Duodenal mucosa (tissue), 2 donors: Measurements from ENCODE around the gene GMDS.

Source experiments
- H3K27ac ChIP-seq: one replicate; pipeline ENCODE4 v1.7.0; 2013; ENCODE audit warnings: low read depth, low read length
- H3K27me3 ChIP-seq, 2 donors: one replicate each; pipeline ENCODE4 v1.7.0; 2013; ENCODE audit warnings: low read length in 2 of 2, control low read depth in 1 of 2; ENCODE audit not compliant: insufficient read depth in 2 of 2, control insufficient read depth in 1 of 2
- H3K36me3 ChIP-seq, 2 donors: one replicate each; pipeline ENCODE4 v1.7.0; 2013; ENCODE audit warnings: low read length in 2 of 2, control low read depth in 1 of 2; ENCODE audit not compliant: insufficient read depth in 2 of 2, control insufficient read depth in 1 of 2
- H3K4me1 ChIP-seq, 2 donors: one replicate each; pipeline ENCODE4 v1.7.0; 2013; ENCODE audit warnings: low read length in 2 of 2, control low read depth in 1 of 2; ENCODE audit not compliant: insufficient read depth in 2 of 2, control insufficient read depth in 1 of 2
- H3K4me3 ChIP-seq, 2 donors: one replicate each; pipeline ENCODE4 v1.7.0; 2013; ENCODE audit warnings: low read length in 2 of 2, low read depth in 1 of 2
- H3K9ac ChIP-seq, 2 donors: one replicate each; pipeline ENCODE4 v1.7.0; 2013; ENCODE audit warnings: low read length in 2 of 2, low read depth in 1 of 2
- H3K9me3 ChIP-seq, 2 donors: one replicate each; pipeline ENCODE4 v1.7.0; 2013; ENCODE audit warnings: low read length in 2 of 2, control low read depth in 1 of 2; ENCODE audit not compliant: control insufficient read depth in 1 of 2

The GMDS gene

DNA sequence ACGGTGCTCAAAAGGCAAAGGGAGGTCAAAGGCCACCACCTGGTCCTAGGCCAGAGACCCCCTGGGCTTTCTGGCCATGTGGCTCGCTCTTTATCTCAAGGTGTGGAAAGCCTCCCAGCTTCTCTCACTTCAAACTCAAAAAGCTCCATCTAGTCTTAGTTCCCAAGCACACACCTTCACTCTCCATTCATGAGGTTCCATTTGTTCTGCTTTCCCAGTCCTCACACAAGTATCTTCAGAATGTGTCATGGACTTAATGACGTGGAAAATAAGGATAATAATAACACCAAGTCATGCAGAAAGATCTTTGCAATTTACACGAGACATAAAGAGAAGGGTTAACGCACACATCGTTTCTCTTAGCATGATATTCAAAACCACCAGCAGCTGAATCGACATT is 219.3 kb downstream of the GMDS start:
- H3K9me3 ChIP-seq = no peaks in the 10 kb centered on the region
- no peaks in the 10 kb centered on the region for H3K36me3 ChIP-seq
- no peak overlapping the region for H3K27ac ChIP-seq
- peaks cover 0 to 15% of the 10 kb centered on the region in 2 donors for H3K4me1 ChIP-seq
- H3K9ac ChIP-seq = no peak overlapping the region
- H3K4me3 ChIP-seq = no peak overlapping the region
- no peaks in the 10 kb centered on the region for H3K27me3 ChIP-seq

DNA sequence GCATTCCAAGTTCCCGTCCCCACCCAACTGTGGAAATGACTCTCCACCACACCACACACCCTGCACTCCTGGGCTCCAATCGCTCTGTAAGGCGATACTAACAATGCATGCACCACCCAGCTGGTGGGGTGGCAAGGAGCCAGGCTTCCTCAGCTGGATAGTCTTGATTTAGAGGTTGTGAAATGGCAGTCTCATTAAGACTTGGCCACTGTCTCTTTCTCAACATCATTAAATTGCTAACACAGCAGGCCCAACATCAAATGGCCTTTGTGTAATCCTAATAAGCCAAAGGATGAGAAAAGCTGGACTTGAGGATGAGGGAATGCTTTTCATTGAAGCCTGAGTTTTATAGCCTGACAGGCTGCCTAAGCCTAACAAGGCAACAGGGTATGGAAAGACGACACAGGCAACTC is 223.7 kb downstream of the GMDS start:
- Histone ChIP-seq H3K27me3 (no peaks in the 10 kb centered on the region), H3K9ac (no peak overlapping the region), H3K4me1 (peaks cover 0 to 12% of the 10 kb centered on the region in 2 donors), H3K9me3 (no peaks in the 10 kb centered on the region), H3K27ac (no peak overlapping the region), H3K36me3 (no peaks in the 10 kb centered on the region), H3K4me3 (no peak overlapping the region)

DNA sequence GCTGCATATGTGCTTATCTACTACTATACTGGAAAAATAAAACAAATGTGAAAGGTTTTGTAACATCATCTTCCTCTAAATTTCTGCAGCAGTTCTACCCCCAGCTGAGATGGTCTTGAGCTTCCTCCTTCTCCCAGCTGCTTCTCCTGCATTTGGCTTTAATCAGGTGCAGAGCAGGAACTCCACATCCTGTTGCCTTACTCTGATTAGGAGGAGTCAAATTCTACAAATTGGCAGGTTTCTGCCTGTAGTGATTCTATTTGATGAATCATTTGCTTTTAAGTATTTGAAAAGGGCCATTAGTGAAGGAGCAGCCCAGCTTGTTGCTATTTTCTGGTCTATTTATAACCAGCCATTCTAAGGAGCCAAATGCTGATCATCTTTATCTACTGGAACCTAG is 224.5 kb downstream of the GMDS start:
- Histone ChIP-seq H3K9ac (no peak overlapping the region), H3K9me3 (no peaks in the 10 kb centered on the region), H3K27me3 (no peaks in the 10 kb centered on the region), H3K36me3 (no peaks in the 10 kb centered on the region), H3K4me1 (peaks cover 0 to 12% of the 10 kb centered on the region in 2 donors), H3K4me3 (no peak overlapping the region), H3K27ac (no peak overlapping the region)

DNA sequence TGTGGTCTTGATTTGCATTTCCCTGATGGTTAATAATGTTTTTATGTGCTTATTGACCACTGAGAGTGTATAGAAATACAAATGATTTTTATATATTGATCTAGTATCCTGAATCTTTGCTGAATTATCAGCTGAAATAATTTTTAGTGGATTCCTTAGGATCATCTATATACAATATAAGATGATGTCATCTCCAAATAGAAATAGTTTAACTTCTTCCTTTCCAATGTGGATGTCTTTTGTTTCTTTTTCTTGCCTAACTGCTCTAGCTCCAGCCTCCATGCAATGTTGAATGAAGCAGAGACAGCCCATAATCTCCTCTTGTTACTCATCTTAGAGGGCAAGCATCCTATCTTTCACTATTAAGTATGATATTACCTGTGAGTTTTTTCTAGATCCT is 226.4 kb downstream of the GMDS start:
- no peak overlapping the region for H3K4me3 ChIP-seq
- H3K27ac ChIP-seq = no peak overlapping the region
- no peaks in the 10 kb centered on the region for H3K27me3 ChIP-seq
- no peak overlapping the region for H3K9ac ChIP-seq
- H3K4me1 ChIP-seq = peaks cover 0 to 7% of the 10 kb centered on the region in 2 donors
- no peaks in the 10 kb centered on the region for H3K36me3 ChIP-seq
- H3K9me3 ChIP-seq = peaks cover 3 to 8% of the 10 kb centered on the region in 2 donors

DNA sequence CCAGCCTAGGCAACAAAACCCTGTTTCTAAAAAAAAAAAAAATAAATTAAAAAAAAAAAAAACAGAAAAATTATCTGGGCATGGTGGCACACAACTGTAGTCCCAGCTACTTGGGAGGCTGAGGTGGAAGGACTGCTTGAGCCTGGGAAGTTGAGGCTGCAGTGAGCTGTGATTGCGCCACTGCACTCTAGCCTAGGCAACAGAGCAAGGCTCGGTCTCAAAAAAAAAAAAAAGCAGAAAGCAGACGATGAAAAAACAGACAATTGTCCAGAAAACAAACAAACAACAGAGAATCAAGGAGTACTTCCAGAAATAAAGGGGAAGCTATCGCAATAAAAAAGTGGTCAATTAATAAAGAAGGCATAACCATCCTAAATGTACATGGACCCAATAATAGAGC is 229.4 kb downstream of the GMDS start:
- Histone ChIP-seq H3K27ac (no peak overlapping the region), H3K4me1 (no peaks in the 10 kb centered on the region), H3K27me3 (no peaks in the 10 kb centered on the region), H3K9ac (no peak overlapping the region), H3K36me3 (no peaks in the 10 kb centered on the region), H3K4me3 (no peak overlapping the region), H3K9me3 (peaks cover 3 to 8% of the 10 kb centered on the region in 2 donors)

DNA sequence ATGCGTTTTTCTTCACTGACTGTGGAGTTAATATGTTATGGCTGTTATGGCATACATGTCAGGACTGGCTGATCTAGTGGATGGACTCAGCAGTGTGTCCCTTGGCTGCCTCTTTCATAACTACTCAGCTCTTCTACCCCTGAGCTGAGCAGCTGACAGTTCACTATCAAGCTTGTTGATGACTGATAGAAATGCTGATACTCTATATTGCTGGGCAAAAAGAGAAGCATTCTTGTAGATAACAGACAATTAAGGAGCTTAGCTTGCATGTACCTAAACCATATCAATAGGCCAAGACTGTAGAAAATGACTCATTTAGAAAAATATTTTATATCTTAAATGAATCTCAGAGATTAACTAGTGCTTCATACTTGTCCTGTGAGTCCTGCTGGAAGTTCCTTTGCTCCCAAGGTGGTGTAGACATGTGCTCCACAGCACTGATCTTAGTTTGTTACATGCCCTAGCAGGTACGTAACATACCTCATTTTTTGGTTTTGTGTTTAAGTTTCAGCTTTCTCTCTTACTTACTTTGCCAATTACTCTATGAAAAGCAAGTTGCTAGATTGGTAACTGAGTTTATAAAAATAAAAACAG is 236.9 kb downstream of the GMDS start:
- Histone ChIP-seq H3K4me3 (no peak overlapping the region), H3K27ac (no peak overlapping the region), H3K27me3 (no peaks in the 10 kb centered on the region), H3K4me1 (no peaks in the 10 kb centered on the region), H3K9me3 (no peaks in the 10 kb centered on the region), H3K36me3 (no peaks in the 10 kb centered on the region), H3K9ac (no peak overlapping the region)

DNA sequence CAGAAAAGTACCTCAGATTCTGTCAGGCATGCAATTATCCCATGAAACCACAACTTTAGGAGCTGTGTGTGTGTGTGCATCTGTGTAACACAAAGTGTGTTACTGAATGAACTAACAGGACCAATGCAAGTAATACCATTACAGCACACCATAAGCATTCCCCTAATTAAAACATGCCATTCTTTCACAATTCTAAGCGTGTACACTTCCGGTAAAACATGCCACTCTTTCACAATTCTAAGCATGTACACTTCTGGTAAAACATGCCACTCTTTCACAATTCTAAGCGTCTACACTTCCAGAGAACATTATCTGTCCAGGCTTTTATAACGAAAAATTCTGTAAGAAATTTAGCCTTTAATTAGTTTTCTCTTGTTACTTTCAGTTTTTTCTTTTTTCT is 238.2 kb downstream of the GMDS start:
- no peaks in the 10 kb centered on the region for H3K27me3 ChIP-seq
- H3K9me3 ChIP-seq = no peaks in the 10 kb centered on the region
- H3K4me3 ChIP-seq = no peak overlapping the region
- H3K4me1 ChIP-seq = no peaks in the 10 kb centered on the region
- no peaks in the 10 kb centered on the region for H3K36me3 ChIP-seq
- no peak overlapping the region for H3K27ac ChIP-seq
- no peak overlapping the region for H3K9ac ChIP-seq

DNA sequence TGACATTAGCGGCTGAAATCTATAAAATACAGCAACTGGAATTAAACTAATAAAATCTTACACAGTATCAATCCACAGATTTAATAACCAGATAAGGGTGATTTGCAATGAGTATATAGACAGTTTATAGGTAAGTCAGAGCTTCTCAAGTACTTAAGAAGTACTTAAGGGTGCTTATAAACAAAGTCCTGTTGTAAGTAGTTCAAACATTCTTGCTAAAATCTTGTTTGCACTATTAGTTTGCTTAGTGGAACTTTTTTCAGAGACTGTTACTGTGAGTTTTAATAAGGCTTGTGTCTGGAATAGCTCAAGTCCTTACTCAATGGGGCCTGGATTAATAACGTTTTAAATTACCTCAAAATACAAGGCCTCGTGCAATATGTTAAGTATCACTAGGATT is 240.5 kb downstream of the GMDS start:
- H3K27me3 ChIP-seq = no peaks in the 10 kb centered on the region
- no peak overlapping the region for H3K27ac ChIP-seq
- no peaks in the 10 kb centered on the region for H3K4me1 ChIP-seq
- no peak overlapping the region for H3K4me3 ChIP-seq
- no peak overlapping the region for H3K9ac ChIP-seq
- H3K9me3 ChIP-seq = no peaks in the 10 kb centered on the region
- H3K36me3 ChIP-seq = no peaks in the 10 kb centered on the region

DNA sequence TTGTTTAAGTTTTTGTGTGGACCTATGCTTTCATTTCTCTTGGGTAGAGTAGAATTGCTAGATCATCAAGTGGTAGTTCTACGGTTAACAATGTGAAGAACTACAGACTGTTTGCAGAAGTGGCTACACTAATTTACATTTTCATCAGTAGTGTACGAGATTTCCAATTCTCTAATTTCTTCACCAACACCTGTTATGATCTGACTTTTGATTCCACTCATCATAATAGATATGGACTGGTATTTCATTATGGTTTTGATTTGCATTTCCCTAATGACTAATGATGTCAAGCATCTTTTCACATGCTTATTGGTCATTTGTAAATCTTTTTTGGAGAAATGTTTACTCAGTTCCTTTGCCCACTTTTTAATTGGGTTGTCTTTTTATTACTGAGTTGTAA is 244.4 kb downstream of the GMDS start:
- Histone ChIP-seq H3K9ac (no peak overlapping the region), H3K36me3 (no peaks in the 10 kb centered on the region), H3K27ac (no peak overlapping the region), H3K4me3 (no peak overlapping the region), H3K4me1 (no peaks in the 10 kb centered on the region), H3K9me3 (no peaks in the 10 kb centered on the region), H3K27me3 (no peaks in the 10 kb centered on the region)

DNA sequence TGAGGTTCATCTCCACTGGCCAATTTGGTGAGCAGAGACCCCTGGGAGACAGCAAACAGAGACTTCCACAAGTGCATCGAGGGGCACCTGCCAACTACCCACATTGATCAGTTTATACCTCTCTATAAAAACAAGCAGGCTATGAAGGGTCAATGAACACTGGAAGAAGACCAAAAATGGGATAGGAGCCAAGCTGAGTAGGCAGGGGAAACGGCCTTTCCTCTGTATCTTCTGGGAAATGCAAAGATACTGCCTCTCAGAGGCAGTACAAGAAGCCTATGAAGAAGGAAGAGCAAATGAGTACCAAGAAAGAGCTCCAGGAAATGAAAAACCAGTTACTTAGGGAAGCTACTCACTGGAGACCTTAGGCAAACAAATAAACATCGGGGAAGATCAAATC is 247.7 kb downstream of the GMDS start:
- no peak overlapping the region for H3K4me3 ChIP-seq

DNA sequence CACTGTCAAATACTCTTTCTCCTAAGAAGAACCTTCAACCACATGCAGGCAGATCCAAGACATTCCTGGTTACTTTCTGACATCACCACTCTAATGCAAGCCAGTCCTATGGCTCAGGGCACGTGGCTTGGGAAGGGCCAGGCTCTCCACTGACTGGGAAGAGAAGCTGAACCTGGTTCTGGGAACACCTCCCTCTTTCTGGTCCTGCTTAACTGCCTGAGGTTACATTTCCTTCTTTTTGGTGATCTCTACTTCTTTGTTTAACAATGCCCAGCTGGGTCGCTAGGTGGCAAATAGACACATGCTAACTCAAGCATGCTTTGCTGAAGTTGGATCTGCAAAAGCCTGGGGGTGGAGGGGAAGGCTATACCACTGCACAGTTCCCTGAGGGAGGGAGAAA is 249.8 kb downstream of the GMDS start:
- no peak overlapping the region for H3K9ac ChIP-seq
- no peaks in the 10 kb centered on the region for H3K4me1 ChIP-seq
- H3K27ac ChIP-seq = no peak overlapping the region
- no peak overlapping the region for H3K4me3 ChIP-seq
- H3K36me3 ChIP-seq = peaks cover 0 to 6% of the 10 kb centered on the region in 2 donors
- no peaks in the 10 kb centered on the region for H3K9me3 ChIP-seq
- no peaks in the 10 kb centered on the region for H3K27me3 ChIP-seq

More for the DNA sequence above, 247.7 kb downstream of the GMDS start:
- no peaks in the 10 kb centered on the region for H3K9me3 ChIP-seq
- H3K27ac ChIP-seq = no peak overlapping the region
- H3K27me3 ChIP-seq = no peaks in the 10 kb centered on the region
- no peak overlapping the region for H3K9ac ChIP-seq
- no peaks in the 10 kb centered on the region for H3K4me1 ChIP-seq
- peaks cover 0 to under 1% of the 10 kb centered on the region in 2 donors for H3K36me3 ChIP-seq
